Esophagus muscularis mucosa (tissue), 3 donors: ENCODE results near the gene CCDC148.

Source experiments
- POLR2A ChIP-seq: fragments of 450-650 bp; IDR thresholded peaks from one replicate; pipeline ENCODE4 v1.6.1; 2017; ENCODE audit warnings: antibody characterized with exemption, moderate library complexity, mild to moderate bottlenecking, low read depth
- TF ChIP-seq, protein P1 (sequence below), 3 experiments: fragments of 200-600 bp in 2 of 3; fragments of 450-650 bp in 1 of 3; sonication (generic) in 2 of 3; IDR thresholded peaks; one replicate each; pipeline ENCODE4 v1.5.1; 2017 to 2019; ENCODE audit warnings: antibody characterized with exemption in 3 of 3, mild to moderate bottlenecking in 2 of 3, moderate library complexity in 1 of 3

DNA sequence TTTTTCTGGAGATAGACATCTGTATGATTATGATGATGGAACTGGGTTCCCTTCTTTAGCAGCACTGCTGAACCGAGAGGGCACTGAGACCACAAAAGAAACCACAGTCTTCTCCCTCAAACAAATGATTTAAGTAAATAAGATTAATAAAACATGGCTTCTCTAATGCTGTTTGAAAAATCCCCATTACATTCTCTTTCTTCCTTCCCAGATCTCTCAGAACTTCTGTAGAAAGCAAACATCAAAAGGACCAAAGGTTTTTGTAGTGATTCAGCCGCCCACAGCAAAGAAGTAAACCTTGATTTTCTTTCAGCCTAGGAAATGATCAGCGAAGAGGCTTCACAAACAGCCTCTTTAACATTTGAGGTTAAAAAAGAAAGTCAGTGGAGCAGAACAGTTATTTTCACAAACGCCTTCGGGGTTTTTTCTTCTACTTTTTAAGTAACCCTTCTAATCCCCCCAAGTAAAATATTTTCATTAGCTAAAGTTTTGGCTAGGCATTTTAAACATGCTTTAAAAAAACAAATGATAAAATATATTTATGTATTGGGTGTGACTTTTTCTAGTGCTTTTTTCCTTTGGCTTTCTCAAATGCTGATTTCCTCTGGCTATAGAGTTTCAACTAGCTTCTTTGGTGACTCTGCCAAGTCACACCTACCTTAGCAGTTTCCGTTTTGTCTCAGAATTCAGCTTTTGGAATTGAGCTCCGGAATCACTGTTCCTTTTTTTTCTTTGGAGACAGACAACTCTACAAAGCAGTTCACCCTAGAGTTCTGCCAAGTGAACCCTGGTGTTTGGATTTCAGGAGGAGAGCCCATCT is 265.3 kb downstream of the CCDC148 start:
- no peak for TF ChIP-seq POLR2A
- TF ChIP-seq, protein P1, sequence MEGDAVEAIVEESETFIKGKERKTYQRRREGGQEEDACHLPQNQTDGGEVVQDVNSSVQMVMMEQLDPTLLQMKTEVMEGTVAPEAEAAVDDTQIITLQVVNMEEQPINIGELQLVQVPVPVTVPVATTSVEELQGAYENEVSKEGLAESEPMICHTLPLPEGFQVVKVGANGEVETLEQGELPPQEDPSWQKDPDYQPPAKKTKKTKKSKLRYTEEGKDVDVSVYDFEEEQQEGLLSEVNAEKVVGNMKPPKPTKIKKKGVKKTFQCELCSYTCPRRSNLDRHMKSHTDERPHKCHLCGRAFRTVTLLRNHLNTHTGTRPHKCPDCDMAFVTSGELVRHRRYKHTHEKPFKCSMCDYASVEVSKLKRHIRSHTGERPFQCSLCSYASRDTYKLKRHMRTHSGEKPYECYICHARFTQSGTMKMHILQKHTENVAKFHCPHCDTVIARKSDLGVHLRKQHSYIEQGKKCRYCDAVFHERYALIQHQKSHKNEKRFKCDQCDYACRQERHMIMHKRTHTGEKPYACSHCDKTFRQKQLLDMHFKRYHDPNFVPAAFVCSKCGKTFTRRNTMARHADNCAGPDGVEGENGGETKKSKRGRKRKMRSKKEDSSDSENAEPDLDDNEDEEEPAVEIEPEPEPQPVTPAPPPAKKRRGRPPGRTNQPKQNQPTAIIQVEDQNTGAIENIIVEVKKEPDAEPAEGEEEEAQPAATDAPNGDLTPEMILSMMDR (IDR thresholded peaks at IDR 0.05), result no peak
